Mucosa of stomach (tissue), 1 donor: ENCODE results near the gene EXD3.

Experiments
- H3K27me3 ChIP-seq: one replicate; pipeline ENCODE4 v1.7.0; 2013; ENCODE audit warnings: mild to moderate bottlenecking, low read length; ENCODE audit not compliant: control insufficient read depth, insufficient read depth
- H3K36me3 ChIP-seq: one replicate; pipeline ENCODE4 v1.7.0; 2013; ENCODE audit warnings: low read length; ENCODE audit not compliant: control insufficient read depth, insufficient read depth
- H3K4me1 ChIP-seq: one replicate; pipeline ENCODE4 v1.7.0; 2013; ENCODE audit warnings: mild to moderate bottlenecking, low read length; ENCODE audit not compliant: control insufficient read depth, insufficient read depth
- H3K4me3 ChIP-seq: one replicate; pipeline ENCODE4 v1.7.0; 2013; ENCODE audit warnings: low read length
- H3K9ac ChIP-seq: one replicate; pipeline ENCODE4 v1.7.0; 2013; ENCODE audit warnings: mild to moderate bottlenecking, low read length, moderate library complexity
- H3K9me3 ChIP-seq: one replicate; pipeline ENCODE4 v1.7.0; 2013; ENCODE audit warnings: mild to moderate bottlenecking, low read length, moderate library complexity; ENCODE audit not compliant: control insufficient read depth
- donor health status: Pancreatic carcinoma.

The EXD3 gene

DNA sequence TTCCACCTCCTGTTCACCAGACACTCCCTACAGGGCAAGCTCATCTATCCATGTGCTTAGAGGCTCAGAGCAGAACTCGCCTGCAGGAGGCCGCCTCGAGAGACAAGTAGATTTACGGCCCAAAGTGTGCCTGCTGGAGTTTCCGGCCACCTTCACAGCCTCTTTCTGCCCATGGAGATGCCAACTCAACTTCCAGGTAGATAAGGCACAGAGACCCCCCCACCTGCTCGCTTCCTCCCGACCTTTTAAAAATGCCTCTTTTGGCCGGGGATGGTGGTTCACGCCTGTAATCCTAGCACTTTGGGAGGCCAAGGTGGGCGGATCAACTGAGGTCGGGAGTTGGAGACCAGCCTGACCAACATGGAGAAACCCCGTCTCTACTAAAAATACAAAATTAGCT, 46.6 kb downstream of the EXD3 start:
- no peak overlapping the region for H3K9ac ChIP-seq
- H3K9me3 ChIP-seq, result no peaks in the 10 kb centered on the region
- no peak overlapping the region for H3K4me3 ChIP-seq
- H3K36me3 ChIP-seq, result no peaks in the 10 kb centered on the region
- no peaks in the 10 kb centered on the region for H3K4me1 ChIP-seq
- no peaks in the 10 kb centered on the region for H3K27me3 ChIP-seq

DNA sequence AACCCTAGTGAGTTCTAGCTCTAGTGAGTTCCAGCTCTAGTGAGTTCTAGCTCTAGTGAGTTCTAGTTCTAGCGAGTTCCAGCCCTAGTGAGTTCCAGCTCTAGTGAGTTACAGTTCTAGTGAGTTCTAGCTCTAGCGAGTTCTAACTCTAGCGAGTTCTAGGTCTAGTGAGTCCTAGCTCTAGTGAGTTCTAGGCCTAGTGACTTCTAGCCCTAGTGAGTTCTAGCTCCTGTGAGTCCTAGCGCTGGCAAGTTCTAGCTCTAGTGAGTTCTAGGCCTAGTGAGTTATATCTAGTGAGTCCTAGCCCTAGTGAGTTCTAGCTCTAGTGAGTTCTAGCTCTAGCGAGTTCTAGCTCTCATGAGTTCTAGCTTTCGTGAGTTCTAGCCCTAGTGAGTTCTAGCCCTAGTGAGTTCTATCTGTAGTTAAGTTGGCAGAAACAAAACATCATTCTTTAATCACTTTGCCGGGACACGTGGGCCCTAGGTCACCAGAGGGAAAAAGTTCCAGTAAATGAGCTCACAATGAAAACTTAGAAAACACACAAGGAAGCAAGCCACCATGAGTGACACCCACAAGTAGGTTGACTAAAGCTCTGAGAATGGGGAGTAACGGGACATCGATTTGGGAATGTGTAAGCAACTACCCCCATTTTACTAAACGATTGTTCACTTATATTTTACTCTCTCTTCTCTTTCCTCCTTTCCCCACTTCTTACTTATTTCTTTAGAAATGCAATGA, 47.5 kb downstream of the EXD3 start:
- peaks cover 3% of the 10 kb centered on the region for H3K4me1 ChIP-seq
- H3K9ac ChIP-seq, result no peak overlapping the region
- H3K9me3 ChIP-seq, result no peaks in the 10 kb centered on the region
- no peak overlapping the region for H3K4me3 ChIP-seq
- no peaks in the 10 kb centered on the region for H3K27me3 ChIP-seq
- H3K36me3 ChIP-seq, result no peaks in the 10 kb centered on the region

DNA sequence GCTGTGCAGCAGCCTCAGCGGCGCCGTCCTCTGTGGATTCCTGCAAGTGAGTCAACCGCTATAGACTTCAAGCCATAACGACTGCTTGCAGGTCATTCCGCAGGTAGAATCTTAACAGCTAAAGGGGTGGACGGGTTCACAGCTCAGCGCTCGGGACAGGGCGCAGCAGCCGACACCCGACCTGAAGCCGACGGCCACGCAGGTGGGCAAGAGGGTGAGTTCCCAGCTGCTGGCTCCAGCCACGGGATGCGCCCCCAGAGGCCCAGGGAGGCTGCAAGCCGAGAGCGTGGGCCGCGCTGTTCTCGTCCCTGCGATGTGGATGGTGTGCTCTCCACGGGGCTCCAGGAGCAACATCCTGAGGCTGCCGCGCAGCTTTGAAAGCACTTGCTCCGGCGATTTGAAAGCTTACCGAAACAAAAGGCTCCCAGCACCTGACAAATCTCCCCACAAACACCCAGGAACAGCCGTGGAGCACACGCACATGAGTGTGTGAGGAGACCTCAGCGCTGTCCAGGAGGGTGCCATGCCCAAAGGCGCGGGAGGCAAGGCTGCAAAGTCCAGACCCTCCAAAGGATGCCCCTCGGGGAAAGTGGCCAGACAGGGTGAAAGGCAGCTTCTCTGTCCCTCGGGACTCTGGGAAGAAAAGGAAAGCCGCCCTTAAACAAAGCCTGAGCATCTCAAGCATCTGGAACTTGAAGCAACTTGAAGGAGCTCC, 48.7 kb downstream of the EXD3 start:
- no peak overlapping the region for H3K9ac ChIP-seq
- no peaks in the 10 kb centered on the region for H3K36me3 ChIP-seq
- peaks cover 8% of the 10 kb centered on the region for H3K4me1 ChIP-seq
- H3K4me3 ChIP-seq, result no peak overlapping the region
- H3K27me3 ChIP-seq, result no peaks in the 10 kb centered on the region
- H3K9me3 ChIP-seq, result no peaks in the 10 kb centered on the region

DNA sequence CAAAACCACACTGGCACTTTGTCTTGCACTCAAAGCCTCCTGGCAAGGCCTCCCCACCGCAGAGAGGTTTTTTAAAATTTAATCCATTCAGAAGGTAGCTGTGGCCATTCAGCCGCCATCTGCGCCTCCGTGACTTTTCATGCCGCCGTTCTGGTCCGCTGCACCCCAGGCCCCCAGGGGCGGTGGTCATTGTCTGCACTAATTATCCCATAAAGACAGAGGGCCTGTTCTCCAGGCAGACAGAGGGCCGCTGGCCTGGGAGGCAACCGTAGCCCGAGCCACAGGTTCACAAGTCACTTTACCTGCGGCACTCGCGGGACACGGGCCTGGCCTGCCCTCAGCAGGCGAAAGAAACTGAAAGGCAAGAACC, 49.4 kb downstream of the EXD3 start:
- Histone ChIP-seq H3K36me3 (no peaks in the 10 kb centered on the region), H3K9ac (no peak overlapping the region), H3K9me3 (no peaks in the 10 kb centered on the region), H3K4me3 (no peak overlapping the region), H3K4me1 (peaks cover 8% of the 10 kb centered on the region), H3K27me3 (no peaks in the 10 kb centered on the region)

DNA sequence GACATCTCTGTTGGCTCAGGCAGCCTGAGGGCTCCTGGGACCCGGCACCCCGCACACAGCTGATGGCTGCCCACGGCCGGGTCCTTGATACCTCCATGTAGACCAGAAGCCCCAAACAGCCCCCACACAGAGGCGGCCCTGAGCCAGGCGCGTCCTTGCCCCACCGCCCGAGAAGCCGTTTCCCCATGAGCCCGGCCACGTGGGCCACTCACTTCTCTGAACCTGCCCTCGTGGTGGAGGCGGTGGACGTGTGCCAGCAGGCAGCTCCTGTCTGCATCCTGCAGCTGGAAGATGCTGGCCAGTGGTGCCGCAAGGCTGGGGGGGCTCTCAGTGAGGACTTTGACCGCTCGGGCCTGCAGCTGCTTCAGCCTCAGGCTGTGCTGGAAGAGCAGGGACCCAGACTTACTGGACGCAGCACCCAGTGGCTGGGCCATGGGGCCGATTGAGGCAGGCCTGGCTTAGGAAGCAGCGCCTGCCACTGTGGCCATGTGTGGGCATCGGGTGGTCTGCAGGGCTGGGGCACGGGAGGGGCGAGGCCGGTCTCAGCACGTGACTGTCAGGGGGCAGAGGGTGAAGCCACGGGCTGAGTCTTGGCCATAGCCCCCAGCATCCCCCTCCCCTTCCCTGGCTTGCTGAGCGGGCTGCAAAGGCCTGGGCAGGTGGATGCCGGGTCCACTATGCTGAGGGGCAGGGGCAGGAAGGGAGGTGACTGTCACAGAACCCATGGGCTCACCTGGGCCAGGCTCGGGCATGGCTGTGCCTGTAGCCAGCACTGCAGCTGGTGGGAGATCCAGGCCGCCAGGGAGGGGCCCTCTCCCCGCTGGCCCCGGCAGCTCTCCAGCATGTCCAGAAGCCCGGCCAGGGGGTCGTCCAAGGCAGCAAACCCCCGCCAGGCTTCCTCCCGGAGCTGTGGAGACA, 50.0 kb downstream of the EXD3 start:
- Histone ChIP-seq H3K4me3 (no peak overlapping the region), H3K9me3 (no peaks in the 10 kb centered on the region), H3K27me3 (no peaks in the 10 kb centered on the region), H3K9ac (no peak overlapping the region), H3K36me3 (no peaks in the 10 kb centered on the region), H3K4me1 (peaks cover 8% of the 10 kb centered on the region)

DNA sequence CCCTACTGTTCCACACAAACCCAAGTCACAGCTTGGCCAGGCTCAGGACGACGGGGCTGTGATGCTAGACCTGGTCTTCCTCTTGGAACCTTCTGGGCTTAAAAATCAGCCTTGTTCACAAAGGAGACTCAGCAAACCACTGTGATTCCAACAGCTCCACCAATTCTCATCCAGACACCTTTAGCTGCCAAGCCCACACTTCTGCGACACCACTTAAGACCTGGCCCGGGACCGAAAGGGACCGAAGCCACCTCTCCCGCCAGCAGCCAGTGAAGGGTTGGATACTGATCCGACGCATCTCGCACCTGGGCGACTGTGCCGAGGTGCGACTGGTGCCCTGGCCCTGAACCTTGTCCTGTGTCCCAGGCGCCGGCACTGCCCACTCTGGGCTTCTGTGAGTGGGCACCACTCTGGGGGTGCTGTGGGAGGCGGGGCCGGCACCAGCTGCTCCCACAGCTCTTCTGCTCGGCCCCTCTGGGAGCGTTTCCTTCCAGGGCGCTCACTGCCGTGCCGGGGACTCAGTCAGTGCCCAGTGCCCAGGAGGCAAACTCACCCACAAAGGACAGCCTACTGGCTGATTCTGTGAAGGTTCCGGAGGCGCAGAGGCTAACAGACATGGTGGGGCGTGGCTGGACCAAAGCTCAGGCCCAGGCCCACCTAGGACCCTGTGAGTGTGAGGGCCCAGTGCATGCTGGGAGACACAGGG, 50.9 kb downstream of the EXD3 start:
- H3K4me1 ChIP-seq, result peaks cover 8% of the 10 kb centered on the region
- H3K4me3 ChIP-seq, result no peak overlapping the region
- H3K27me3 ChIP-seq, result no peaks in the 10 kb centered on the region
- H3K9me3 ChIP-seq, result no peaks in the 10 kb centered on the region
- H3K36me3 ChIP-seq, result no peaks in the 10 kb centered on the region
- no peak overlapping the region for H3K9ac ChIP-seq

DNA sequence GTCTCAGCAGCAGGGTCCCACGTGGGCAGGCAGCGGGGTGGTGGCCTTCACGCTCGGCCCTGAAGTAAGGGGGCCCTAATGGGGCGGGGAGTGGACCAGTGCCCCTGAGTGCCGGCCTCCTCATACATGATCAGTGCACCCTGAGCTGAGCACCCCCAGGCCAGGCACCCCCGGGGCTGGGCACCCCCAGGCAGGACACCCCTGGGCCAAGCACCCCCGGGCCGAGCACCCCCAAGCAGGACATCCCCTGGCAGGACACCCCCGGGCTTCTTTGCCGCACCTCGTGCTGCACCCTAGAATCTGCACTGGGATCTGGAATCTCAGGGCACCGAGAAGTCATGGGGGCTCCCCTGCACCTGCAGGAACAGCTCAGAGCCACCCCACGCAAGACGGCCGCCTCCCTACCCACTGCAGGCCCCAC, 51.4 kb downstream of the EXD3 start:
- Histone ChIP-seq H3K36me3 (no peaks in the 10 kb centered on the region), H3K9me3 (no peaks in the 10 kb centered on the region), H3K9ac (no peak overlapping the region), H3K27me3 (no peaks in the 10 kb centered on the region), H3K4me1 (peaks cover 8% of the 10 kb centered on the region), H3K4me3 (no peak overlapping the region)

DNA sequence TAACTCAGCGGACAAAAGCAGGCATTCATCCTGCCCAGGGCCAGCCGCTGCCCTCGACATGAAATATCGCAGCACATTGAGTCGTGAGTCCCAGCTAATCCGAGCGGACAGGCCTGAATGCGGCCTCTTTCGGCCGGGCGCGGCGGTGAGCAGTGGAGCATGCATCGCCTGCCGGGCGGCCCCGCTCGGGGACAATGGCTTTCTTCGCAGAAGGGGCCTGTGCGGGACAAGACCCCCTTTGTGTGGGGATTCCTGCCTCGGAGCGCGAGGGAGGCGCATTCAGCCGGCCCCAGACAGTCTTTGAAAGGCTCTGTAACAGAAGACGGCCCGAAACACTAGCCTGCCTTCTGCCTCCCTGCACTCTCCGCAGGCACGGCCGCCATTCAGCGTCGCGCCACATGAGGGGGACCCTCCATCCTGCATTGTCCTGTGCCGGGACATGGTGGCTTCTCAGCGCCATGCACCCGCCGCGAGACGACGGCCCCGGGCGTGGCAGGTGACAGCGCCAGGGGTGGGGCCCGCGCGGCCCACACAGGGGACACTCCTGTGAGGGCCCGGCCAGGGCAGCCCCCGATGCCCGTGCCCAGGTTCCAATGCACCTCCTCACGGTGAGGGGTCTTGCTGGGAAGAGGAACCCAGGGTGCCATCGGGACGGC, 52.0 kb downstream of the EXD3 start:
- H3K4me3 ChIP-seq, result no peak overlapping the region
- no peaks in the 10 kb centered on the region for H3K36me3 ChIP-seq
- no peaks in the 10 kb centered on the region for H3K9me3 ChIP-seq
- H3K4me1 ChIP-seq, result peaks cover 8% of the 10 kb centered on the region
- no peak overlapping the region for H3K9ac ChIP-seq
- no peaks in the 10 kb centered on the region for H3K27me3 ChIP-seq

DNA sequence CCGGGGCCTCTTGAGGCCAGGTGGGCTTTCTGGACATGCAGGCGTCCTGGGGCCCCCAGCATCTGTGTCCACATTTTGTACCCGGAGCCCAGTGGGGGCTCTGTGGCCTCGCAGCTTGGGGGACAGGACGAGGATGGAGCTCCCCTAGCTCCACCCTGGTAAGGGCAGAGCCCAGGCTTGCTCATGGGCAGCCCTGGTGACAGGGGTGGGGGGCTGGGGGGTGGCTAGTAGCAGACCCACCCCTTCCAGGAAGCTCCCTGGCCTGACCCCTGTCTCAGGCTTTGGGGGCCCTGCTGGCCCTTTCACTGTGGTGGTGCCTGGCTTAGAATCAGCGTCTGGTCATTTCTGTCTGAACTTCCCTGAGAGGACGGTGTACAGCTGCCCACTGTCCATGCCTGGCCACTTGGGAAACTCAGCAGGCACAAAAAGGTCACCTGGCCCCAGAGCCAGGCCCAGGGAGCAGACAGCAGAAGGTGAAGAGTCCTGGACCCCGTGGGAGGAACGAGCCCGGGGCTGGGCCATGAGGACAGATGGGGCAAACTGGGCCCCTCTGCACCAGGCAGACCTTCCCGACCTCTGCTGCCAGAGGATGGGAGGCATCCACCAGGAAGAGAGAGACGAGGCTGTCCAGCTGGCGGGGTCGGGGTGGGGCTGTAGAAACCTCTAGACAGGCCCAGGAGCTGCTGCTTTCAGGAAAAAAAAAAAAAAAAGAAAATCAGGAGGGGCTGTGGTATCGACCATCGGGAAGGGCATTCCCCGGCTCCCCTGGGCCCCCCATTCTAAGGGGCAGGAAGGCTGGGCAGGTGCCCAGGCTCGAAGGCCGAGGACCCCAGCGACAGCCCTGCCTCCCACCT, 52.8 kb downstream of the EXD3 start:
- H3K27me3 ChIP-seq, result no peaks in the 10 kb centered on the region
- no peak overlapping the region for H3K4me3 ChIP-seq
- H3K9ac ChIP-seq, result no peak overlapping the region
- H3K9me3 ChIP-seq, result no peaks in the 10 kb centered on the region
- H3K4me1 ChIP-seq, result peaks cover 8% of the 10 kb centered on the region
- no peaks in the 10 kb centered on the region for H3K36me3 ChIP-seq

DNA sequence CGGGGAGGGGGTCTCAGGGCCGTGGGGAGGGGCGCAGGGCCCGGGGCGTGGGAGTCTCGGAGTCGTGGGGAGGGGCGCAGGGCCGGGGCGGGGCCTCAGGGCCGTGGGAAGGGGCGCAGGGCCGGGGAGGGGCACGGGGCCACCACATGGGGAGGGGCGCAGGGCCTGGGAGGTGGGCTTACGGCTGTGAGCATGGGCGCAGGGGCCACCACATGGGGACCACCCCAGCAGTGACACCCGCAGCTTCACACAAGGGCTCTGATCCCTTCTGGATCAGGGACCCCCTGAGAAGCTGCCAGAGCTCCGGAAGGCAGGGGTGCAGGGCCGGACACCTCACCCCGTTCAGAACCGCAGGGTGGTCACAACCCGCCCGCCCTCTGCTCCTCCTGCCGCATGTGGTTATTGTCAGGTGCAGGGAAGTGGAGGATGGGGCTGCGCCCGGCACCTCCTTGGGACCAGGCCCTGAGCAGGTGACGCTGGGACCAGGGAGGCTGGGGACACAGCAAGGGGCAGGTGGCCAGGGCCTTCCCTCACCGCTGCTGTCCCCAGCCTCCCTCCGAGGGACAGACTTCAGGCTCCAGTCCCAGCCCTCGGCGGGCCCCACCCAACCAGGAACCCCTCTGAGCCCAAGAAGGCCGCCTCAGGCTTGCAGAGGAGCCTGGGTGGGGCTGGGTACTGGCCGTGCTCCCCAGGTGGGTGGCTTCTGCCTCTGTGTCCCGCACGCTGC, 53.7 kb downstream of the EXD3 start:
- Histone ChIP-seq H3K9me3 (no peaks in the 10 kb centered on the region), H3K36me3 (no peaks in the 10 kb centered on the region), H3K4me3 (no peak overlapping the region), H3K27me3 (no peaks in the 10 kb centered on the region), H3K4me1 (peaks cover 8% of the 10 kb centered on the region), H3K9ac (no peak overlapping the region)
